AG08396 (cell line): ENCODE data around the gene UBXN1.
A peak's percentile ranks its signal among the peaks of the same experiment; 100 is the strongest.

Source experiments
- DNase-seq: peaks from one replicate; pipeline ENCODE4 v3.0.0; 2012; ENCODE audit warnings: low spot score, mixed read lengths

Gene UBXN1

DNA sequence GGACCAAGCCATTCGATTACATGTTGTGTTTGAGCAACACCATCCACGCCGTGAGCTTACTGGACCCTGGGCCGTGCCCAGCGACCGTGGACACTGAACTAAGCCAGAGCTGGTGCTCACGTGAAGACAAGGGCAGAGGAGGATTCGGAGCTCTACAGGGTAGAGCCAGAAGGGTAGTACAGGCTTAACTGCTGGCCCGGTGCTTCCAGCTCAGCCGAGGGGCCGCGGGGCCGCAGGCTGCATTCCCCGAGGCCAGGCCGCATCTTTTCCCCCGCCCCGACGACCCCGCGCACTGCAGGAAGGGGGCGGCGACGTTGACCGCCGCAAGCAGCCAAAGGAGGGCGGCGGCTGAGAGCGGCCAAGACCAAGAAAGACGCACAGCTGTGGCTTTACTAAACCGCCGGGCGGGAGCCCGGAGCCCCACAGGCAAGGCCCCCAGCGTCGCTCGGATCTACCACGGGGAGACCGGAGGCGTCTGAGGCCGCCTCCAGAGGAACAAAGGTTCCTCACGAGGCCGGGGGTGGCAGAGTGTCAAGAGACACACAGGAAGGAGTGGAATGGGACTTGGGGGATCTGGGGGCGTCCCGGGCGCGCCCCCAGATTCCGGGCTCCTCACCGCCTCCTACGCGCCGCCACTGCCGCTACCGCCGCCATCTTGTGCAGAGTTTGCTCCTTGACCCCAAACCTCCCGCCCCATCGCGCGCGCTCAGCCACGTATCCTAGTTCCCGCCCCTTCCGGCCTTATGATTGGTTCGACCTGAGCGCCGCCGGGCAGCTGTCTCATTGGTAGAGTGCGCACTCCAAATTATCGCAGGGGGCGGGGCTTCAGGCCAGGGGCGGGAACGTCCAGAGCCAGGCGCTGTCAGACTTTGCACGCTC lies 32.7 kb downstream of the UBXN1 start, which contains the start of gene GANAB:
Gene GANAB (minus strand): TSS at position 668 of the 879 bp plus-strand sequence. CDS start 14 bp downstream, at position 654.
- peak; percentile 100 for DNase-seq

DNA sequence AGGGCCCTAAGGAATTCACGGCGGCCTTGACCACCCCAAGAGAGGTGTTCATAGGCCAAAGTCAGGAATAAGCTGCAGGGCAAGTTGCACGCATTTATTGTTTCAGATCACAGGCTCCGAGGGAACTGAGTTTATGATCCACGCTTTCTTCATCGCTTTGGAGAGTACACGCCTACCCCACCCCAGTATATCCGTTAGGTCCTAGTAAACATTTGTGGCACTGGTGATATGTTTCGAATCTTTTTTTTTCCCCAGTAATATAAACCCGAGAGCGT lies 33.3 kb downstream of the UBXN1 start:
- DNase-seq = no peak

DNA sequence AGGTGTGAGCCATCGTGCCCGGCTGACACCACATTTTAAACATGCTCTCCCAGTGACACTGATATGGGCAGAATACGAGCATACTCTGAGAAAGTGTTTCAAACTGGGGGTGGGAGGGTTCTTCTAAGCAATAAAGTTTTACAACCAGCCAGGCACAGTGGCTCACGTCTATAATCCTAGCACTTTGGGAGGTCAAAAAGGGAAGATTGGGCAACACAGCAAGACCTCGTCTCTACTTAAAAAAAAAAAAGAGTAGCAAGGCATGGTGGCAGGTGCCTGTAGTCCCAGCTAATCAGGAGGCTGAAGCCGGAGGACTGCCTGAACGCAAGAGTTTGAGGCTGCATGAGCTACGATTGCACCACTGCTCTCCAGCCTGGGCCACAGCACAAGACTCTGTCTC lies 34.7 kb downstream of the UBXN1 start:
- DNase-seq = no peak

DNA sequence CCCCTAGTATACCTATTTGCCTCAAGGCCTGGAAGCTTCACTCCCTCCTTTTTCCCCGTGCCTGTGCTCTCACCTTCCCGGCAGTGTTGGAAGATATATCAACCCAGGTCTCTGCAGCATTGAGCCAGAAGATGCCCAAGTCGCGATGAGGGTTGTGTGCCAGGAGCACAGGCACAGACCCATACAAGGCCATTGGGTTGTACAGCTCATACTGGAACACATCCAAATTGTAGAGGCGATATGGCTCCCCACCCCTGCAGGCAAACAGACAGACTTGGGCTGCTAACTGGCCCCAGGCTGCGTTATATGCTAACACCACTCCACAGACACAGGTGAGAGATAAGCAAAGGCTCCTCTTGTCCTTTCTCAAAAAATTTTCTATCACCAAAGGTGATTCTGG lies 46.4 kb downstream of the UBXN1 start:
- no peak for DNase-seq

DNA sequence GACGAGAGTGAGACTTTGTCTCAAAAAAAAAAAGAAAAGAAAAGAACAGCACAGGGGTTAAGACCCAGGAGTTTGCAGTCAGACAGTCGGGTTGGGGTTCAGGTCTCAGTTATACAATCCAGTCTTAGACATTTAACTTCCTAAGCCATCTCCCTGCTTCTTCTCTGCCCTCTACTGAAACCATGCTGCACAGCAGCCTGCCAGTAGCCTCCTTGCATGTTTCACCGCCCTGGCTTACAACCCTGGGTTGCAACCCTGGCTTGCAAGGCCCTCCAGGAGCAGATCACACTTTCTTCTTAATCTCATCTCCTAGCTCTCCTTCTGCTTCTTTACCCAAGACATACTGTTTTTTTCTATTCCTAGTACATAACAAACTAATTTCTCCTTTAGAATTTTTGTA lies 51.2 kb downstream of the UBXN1 start:
- DNase-seq = no peak
